SW 1271 (cell line): Measurements from ENCODE around the gene ADGRL1.
A peak's percentile ranks its signal among the peaks of the same experiment; 100 is the strongest.

ENCODE experiments used
- DNase-seq, 2 experiments: peaks; one replicate each; lab custom pipeline; 2025; lab: John Stamatoyannopoulos, UW

Gene ADGRL1

DNA sequence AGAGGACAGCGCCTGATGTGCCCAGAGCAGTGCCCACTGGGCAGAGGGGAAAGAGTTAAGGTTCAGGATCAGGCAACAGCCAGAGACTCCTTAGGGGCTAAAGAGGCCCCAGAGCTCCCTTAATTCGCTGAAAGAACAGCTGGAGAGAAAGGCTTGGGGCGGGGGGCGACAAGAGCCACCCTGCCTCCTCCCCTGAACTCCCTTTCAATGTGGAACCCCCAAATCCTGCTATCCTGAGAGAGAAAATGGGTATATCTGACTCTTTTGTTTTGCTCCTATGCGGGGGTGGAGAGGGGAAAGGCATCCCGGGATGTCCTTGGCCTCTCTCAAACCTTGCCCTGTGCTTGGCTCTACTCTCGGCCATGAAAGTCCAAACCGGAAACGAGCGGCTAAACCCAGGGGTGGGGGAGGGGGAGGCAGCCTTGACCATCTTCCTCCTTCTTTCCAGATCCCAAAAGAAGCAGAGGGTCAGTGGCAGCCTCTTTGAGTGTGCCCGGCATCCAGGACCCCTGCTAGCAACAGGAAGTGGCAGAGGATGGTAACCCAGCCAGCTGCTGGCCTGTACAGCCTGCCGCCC lies 93.1 kb downstream of the ADGRL1 start:
- DNase-seq = no peak

GRCh38 chr19:14112051-14112808 lies 93.7 kb downstream of the ADGRL1 start:
- no peak for DNase-seq

DNA sequence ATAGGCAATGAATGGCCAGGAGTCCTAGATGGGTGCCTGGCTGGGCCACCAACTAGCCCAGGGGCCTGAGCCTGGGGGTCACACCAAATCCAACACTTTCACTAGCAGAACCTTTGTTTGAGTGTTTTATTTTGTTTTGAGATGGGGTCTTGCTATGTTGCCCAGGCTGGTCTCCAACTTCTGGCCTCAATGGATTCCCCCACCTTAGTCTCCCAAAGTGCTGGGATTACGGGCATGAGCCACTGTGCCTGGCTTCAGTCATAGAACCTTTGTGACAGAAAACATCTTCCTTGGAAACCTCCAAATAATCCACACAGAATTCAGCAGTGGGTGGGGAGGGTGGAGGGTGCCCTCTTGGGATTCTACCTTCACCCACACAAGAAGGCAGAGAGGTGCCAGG lies 94.5 kb downstream of the ADGRL1 start:
- DNase-seq = no peak

DNA sequence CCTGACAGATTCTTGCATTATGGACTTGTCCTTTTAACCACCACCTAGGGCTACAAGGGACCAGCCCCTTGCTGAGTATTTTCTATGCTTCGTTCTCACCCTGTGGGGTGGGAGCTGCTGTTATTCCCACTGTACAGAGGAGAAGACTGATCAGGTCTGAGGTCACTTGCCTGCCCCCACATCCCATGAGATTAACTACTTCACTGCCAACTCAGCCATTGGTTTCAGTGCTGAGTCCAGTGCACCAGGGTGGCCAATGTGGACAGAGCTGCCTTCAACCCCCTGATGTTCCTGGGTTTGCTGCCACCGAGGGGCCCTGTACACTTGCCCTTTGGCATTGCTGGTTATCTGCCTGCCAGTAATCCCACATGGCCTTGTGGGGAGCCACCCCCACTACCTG lies 95.3 kb downstream of the ADGRL1 start:
- DNase-seq = no peak

GRCh38 chr19:14107581-14108461 lies 98.1 kb downstream of the ADGRL1 start:
- peak in 1 of 2 experiments; percentile 24 for DNase-seq

DNA sequence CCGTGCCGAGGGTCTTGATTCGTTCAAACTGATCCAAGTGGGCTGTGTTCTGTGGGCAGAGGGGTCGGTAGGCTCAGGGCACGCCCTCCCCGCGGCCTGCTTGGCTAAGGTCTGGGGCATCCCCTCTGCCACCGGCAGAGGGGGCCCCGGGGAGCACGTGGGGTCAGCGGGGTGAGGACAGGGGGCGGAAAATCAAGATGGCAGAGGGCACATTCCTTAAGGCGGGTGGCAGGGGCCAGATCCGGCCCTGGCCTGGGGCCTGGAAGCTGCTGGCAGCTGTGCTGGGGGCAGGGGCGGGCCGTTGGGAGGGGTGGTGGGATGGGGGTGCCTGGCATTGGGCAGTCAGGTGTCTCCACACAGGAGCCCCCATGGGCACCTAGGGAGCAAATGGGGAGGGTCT lies 99.1 kb downstream of the ADGRL1 start:
- DNase-seq = no peak

GRCh38 chr19:14105680-14106079 lies 100.3 kb downstream of the ADGRL1 start:
- DNase-seq = no peak

- DNase-seq = no peak
Observed at GRCh38 chr19:14103310-14103709, 102.7 kb downstream of the ADGRL1 start.

DNA sequence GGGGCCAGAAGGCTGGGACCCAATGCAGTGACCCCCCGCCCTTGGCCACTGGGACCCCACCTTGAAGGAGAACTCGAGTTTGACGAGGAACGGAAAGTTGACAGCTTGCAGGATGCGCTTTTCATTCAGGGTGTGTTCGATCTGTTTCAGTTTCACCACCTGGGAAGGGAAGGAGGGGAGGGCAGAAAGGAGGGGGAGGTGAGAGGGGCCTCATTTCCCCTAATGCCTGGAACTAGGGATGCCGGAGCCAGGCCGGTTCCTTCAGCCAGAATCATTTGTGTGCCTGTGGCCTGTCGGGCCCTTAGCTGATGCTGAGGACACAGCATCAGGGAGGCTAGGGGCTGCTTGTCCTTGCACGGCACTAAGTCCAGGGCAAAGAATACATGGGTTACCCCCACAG lies 103.2 kb downstream of the ADGRL1 start:
- no peak for DNase-seq

- no peak for DNase-seq
Observed at GRCh38 chr19:14102102-14102696, 103.8 kb downstream of the ADGRL1 start.

- DNase-seq = no peak
Observed at GRCh38 chr19:14101003-14101545, 104.9 kb downstream of the ADGRL1 start.
